HFFc6 (cell line): ENCODE data around the gene USB1. TPM values are rescaled to one million over a fixed set of nuclear protein-coding genes. Genes with fewer than 3 reads are reported as not detected.
"Not testable (repeated sequence)": the region's sequence is repeated elsewhere in the genome, so short reads cannot be mapped to it uniquely, and the experiment has no call there.

ENCODE experiments used
- DNase-seq: peaks from one replicate; pipeline ENCODE4 v3.0.0-alpha.2; 2018
- H3K27ac Mint-ChIP-seq: 2 replicates; pipeline ENCODE4 v1.8.0; 2020; ENCODE audit warnings: mild to moderate bottlenecking, mixed read lengths
- H3K27me3 Mint-ChIP-seq: 2 replicates; pipeline ENCODE4 v1.8.0; 2021; ENCODE audit warnings: mild to moderate bottlenecking, moderate library complexity, mixed read lengths; ENCODE audit not compliant: insufficient read depth
- H3K36me3 Mint-ChIP-seq: 2 replicates; pipeline ENCODE4 v1.8.0; 2021; ENCODE audit warnings: low read depth, mixed read lengths
- H3K4me1 Mint-ChIP-seq: 2 replicates; pipeline ENCODE4 v1.8.0; 2020; ENCODE audit warnings: low read depth, mixed read lengths
- H3K4me3 Mint-ChIP-seq: 2 replicates; pipeline ENCODE4 v1.8.0; 2020; ENCODE audit warnings: mild to moderate bottlenecking, moderate library complexity, mixed read lengths
- H3K9me3 Mint-ChIP-seq: 2 replicates; pipeline ENCODE4 v1.8.0; 2020; ENCODE audit warnings: mild to moderate bottlenecking, mixed read lengths
- CTCF ChIP-seq: fragments of 200-600 bp; sonication (generic); IDR thresholded peaks from 2 replicates; pipeline ENCODE4 v1.5.0; 2021; ENCODE audit warnings: antibody characterized with exemption, mild to moderate bottlenecking
- total RNA-seq, 6 experiments: library from RNA; stranded (reverse); fragmentation: NEBNext Ultra II Directional; extraction: Animal tissue kit (Norgen Biotek cat#: 25700); gene quantifications; 2 replicates in 1 of 6; 3 replicates in 5 of 6; pipeline ENCODE4 v1.2.3, GENCODE V29; 2021

The USB1 gene
- total RNA-seq, 6 experiments from 2014 or later = 62.9 to 88.3 (median 76.3) TPM

DNA sequence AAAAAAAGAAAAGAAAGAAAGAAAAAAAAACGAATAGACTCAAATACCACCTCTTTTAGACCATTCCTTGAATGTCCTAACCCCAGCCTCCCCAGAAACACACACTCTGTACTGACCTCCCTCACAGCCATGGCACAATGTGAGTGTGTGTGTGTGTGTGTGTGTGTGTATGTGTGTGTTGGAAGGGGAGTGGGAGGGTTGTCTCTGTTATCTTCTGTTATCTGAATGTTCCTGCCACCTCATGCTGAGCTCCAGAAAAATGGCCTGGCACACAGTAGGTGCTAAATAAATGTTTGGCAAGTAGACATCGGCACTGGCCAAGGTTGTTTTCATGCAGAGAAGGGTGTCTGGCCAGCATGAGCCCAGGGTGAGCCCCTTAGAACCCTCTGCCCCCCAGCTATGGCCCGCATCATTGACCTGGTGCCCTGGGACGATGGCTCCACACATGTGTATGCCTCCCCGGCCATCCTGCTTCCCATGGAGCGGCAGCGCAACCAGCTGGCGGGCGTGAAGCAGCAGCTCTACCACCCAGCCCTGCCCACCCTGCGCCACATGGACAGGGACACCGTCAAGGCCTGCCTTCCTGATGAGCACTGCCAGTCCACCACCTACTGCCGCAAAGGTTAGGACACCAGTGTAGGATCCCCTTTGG, 23.7 kb upstream of the USB1 start:
- DNase-seq = no peak
- peaks cover 39% of the 10 kb centered on the region for H3K27me3 Mint-ChIP-seq

DNA sequence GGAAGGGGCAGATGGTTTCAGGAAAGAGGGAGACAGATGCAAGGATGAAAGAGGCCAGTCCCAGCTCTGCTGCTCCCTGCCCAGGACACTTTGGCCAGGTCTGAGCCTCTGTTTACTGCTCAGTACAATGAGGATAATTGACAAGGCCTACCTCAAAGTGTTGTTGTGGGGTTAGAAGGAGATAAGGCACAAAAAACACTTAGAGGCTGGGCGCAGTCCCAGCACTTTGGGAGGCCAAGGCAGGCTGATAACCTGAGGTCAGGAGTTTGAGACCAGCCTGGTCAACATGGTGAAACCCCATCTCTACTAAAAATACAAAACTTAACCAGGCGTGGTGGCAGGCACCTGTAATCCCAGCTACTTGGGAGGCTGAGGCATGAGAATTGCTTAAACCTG, 23.1 kb upstream of the USB1 start:
- not testable (repeated sequence) for H3K27ac Mint-ChIP-seq, H3K36me3 Mint-ChIP-seq, H3K4me1 Mint-ChIP-seq, DNase-seq, H3K9me3 Mint-ChIP-seq, H3K4me3 Mint-ChIP-seq
- H3K27me3 Mint-ChIP-seq = peaks cover 36% of the 10 kb centered on the region

More for the DNA sequence above, 23.7 kb upstream of the USB1 start:
- no peaks in the 10 kb centered on the region for H3K9me3 Mint-ChIP-seq
- no peak for TF ChIP-seq CTCF
- no peak overlapping the region for H3K27ac Mint-ChIP-seq
- H3K4me1 Mint-ChIP-seq = no peaks in the 10 kb centered on the region
- no peak overlapping the region for H3K4me3 Mint-ChIP-seq
- no peaks in the 10 kb centered on the region for H3K36me3 Mint-ChIP-seq

DNA sequence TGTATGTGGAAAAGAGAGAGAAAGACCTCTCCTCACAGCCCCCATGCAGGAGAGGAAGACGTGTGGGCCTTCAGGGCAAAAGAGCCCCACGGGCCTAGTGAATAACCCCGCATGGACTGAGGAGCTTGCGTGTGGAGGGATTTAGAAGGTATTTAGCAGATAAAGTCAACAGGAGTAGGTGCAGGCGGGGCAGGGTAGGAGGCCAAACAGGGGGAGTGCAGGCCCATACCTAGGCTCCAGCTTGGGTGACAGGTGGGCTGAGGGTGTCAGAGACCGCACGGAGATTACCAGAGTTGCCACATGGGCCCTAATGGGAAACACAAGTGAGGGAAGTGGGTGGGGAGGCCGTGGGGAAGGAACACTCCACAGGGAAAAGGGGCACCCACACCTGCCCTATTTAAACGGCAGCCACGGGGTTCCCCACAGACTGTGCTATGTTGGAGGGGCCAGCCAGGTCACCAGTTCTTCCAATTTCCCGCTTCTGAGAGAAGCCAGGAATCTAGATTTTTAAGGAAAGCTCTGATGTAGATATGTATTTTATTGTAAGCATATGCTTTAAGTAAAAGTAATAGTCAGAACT, 22.1 kb upstream of the USB1 start:
- no peak for DNase-seq
- H3K36me3 Mint-ChIP-seq = no peaks in the 10 kb centered on the region

GRCh38 chr16:57981636-57982035, 19.6 kb upstream of the USB1 start:
- Mint-ChIP-seq H3K27me3 (peaks cover 26% of the 10 kb centered on the region), H3K27ac (no peak overlapping the region), H3K4me3 (no peak overlapping the region), H3K9me3 (no peaks in the 10 kb centered on the region), H3K36me3 (no peaks in the 10 kb centered on the region), H3K4me1 (no peaks in the 10 kb centered on the region)
- DNase-seq = no peak
- no peak for TF ChIP-seq CTCF

More for the DNA sequence above, 22.1 kb upstream of the USB1 start:
- Mint-ChIP-seq H3K4me3 (no peak overlapping the region), H3K4me1 (no peaks in the 10 kb centered on the region), H3K27me3 (peaks cover 32% of the 10 kb centered on the region), H3K9me3 (no peaks in the 10 kb centered on the region), H3K27ac (no peak overlapping the region)
- no peak for TF ChIP-seq CTCF

- H3K9me3 Mint-ChIP-seq = no peaks in the 10 kb centered on the region
- DNase-seq = no peak
Observed at GRCh38 chr16:57982385-57982784, 18.8 kb upstream of the USB1 start.

More at GRCh38 chr16:57982385-57982784, 18.8 kb upstream of the USB1 start:
- no peaks in the 10 kb centered on the region for H3K36me3 Mint-ChIP-seq
- no peaks in the 10 kb centered on the region for H3K4me1 Mint-ChIP-seq
- H3K4me3 Mint-ChIP-seq = no peak overlapping the region
- TF ChIP-seq CTCF = no peak
- no peak overlapping the region for H3K27ac Mint-ChIP-seq
- H3K27me3 Mint-ChIP-seq = peaks cover 29% of the 10 kb centered on the region
